ENCODE measurements around the gene MED4.

The MED4 gene

GRCh38 chr13:48110931-48111721 is 16.2 kb upstream of the MED4 start:
- Mint-ChIP-seq H3K4me3 (no peak overlapping the region), H3K36me3 (ENCODE audit: low read depth) (no peaks in the 10 kb centered on the region), H3K27ac (peak overlapping the region; percentile 68 to 92 (median 72)), H3K4me1 (peaks cover 12% of the 10 kb centered on the region), H3K9me3 (no peaks in the 10 kb centered on the region), H3K27me3 (ENCODE audit: low read depth) (no peaks in the 10 kb centered on the region)
- TF ChIP-seq CTCF (IDR thresholded peaks at IDR 0.05; ENCODE audit: unreplicated experiment in 3 of 3), result no peak

- Mint-ChIP-seq H3K4me3 (no peak overlapping the region), H3K36me3 (ENCODE audit: low read depth) (no peaks in the 10 kb centered on the region), H3K27ac (peak overlapping the region; percentile 54 to 73 (median 72)), H3K27me3 (ENCODE audit: low read depth) (no peaks in the 10 kb centered on the region), H3K4me1 (peaks cover 12% of the 10 kb centered on the region), H3K9me3 (no peaks in the 10 kb centered on the region)
- no peak for TF ChIP-seq CTCF (IDR thresholded peaks at IDR 0.05; ENCODE audit: unreplicated experiment in 3 of 3)
These were observed 15.4 kb upstream of the MED4 start for GRCh38 chr13:48110132-48110868.

- Mint-ChIP-seq H3K4me3 (no peak overlapping the region), H3K27ac (no peak overlapping the region), H3K27me3 (ENCODE audit: low read depth) (no peaks in the 10 kb centered on the region), H3K36me3 (ENCODE audit: low read depth) (no peaks in the 10 kb centered on the region), H3K9me3 (no peaks in the 10 kb centered on the region), H3K4me1 (peaks cover 12% of the 10 kb centered on the region)
- TF ChIP-seq CTCF (IDR thresholded peaks at IDR 0.05; ENCODE audit: unreplicated experiment in 3 of 3), result no peak
These were observed 13.2 kb upstream of the MED4 start for GRCh38 chr13:48108106-48108505.

GRCh38 chr13:48097793-48098192 is 2.9 kb upstream of the MED4 start:
- peaks cover 18% of the 10 kb centered on the region for H3K4me1 Mint-ChIP-seq
- no peaks in the 10 kb centered on the region for H3K36me3 Mint-ChIP-seq (ENCODE audit: low read depth)
- H3K9me3 Mint-ChIP-seq, result no peaks in the 10 kb centered on the region
- H3K4me3 Mint-ChIP-seq, result no peak overlapping the region
- no peak for TF ChIP-seq CTCF (IDR thresholded peaks at IDR 0.05; ENCODE audit: unreplicated experiment in 3 of 3)
- H3K27me3 Mint-ChIP-seq (ENCODE audit: low read depth), result no peaks in the 10 kb centered on the region
- H3K27ac Mint-ChIP-seq, result peak overlapping the region in 1 of 3 experiments; percentile 98

GRCh38 chr13:48096670-48097069 is 1.8 kb upstream of the MED4 start:
- Mint-ChIP-seq H3K27ac (peak overlapping the region; percentile 87 to 98 (median 91)), H3K4me1 (peaks cover 28% of the 10 kb centered on the region), H3K9me3 (no peaks in the 10 kb centered on the region), H3K4me3 (peak overlapping the region; percentile 95 to 98 (median 95)), H3K27me3 (ENCODE audit: low read depth) (no peaks in the 10 kb centered on the region), H3K36me3 (ENCODE audit: low read depth) (no peaks in the 10 kb centered on the region)
- no peak for TF ChIP-seq CTCF (IDR thresholded peaks at IDR 0.05; ENCODE audit: unreplicated experiment in 3 of 3)
